ENCODE results near the gene ADRB1.

The ADRB1 gene

GRCh38 chr10:114026189-114027040 is 17.3 kb upstream of the ADRB1 start:
- no peak for DNase-seq

GRCh38 chr10:114027041-114027394 is 16.6 kb upstream of the ADRB1 start:
- no peak for DNase-seq

- DNase-seq = no peak
Observed at GRCh38 chr10:114027951-114028350, 15.7 kb upstream of the ADRB1 start.

GRCh38 chr10:114028425-114028824 is 15.2 kb upstream of the ADRB1 start:
- no peak for DNase-seq

DNA sequence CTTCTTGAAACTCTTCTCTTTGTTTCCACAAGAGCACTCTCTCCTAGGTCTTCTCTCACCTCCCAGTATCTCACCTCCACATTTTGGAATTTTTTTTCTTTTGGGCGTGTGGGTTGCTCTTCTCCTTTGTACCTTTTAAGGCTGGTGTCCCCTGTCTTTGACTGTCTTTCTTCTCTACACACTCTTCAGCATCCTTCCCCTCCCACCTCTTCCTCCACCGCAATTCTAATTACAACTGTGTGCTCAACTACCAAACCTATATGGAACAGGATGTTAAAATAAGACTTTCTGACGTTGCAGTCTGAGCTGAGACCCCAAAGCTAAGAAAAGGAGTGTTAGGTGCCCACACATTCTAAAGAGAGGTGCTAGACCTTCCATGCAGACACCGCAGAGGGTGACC is 14.0 kb upstream of the ADRB1 start:
- no peak for DNase-seq

DNA sequence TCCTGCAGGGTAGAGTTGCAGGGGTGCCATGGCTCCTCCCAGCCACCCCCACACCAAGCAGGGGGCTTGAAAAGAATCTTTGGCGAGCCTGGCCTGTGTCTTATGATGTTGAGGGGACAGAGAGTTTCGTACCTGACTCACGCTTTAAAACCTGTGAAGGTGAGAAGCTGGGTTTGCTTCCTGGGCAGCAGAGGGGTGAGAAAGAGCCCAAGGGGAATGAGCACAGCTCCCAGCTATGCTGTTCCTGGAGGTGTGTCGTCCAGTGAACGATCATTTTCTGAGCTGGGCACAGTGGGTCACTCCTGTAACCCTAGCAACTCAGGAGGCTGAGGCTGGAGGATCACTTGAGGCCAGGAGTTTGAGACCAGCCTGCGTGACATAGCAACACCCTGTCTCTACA is 13.5 kb upstream of the ADRB1 start:
- DNase-seq = no peak

DNA sequence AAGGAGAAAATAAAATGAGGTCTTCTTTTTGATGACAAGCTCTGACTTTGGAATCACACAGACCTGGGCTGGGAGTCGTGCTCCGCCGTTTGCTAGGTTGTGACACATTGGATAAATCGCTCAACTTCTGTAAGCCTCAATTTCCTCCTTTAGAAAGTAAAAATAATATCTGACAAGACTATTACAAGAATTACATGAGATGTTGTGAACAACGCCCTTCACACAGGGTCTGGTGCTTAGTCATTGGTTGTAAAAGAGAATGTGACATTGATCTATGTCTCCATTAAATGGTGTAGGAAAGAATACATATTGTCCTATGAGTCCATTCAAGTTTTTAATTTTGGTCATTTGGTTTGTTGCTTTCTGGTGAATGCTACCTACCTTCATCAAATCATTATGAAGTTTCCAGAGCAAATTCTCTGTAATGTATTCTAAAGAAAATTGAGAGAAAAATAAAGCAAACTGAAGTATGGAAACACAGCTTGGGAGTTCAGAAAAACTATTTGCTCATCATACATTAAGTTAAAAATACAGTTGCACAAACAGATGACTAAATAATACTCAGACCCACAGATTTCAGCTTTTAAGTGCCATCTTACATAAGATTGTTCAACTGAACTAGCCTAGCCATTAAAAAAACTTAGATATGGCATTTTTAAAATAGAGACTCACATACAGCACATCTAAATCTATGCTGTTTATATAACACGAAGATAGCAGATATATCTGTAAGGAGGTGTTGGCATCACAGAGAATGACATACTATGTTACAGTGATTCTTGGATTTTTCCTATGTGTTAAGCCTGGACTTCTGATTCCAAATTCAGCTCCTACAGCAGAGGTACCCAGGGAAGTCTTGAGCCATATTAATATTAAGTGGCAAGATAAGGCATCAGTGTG is 12.3 kb upstream of the ADRB1 start:
- no peak for DNase-seq

DNA sequence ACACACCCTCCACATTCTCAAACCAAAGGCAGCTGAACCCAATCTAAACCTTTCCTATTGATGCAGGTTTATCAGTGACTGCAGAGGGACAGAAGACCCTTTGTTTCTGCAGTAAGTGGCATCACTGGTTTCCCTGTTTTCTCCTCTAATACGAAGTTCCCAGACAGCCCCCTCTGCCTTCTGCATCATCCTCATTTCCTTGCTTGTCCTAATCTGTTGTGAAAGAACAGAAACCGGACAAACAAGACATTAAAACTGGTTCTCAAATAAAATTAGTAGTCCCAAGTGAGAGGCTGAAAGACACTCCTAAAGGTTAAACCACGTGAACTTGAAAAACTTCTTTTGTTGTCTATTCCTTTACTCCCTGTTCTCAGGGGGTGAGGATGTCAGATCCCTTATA is 10.1 kb upstream of the ADRB1 start:
- no peak for DNase-seq

GRCh38 chr10:114034923-114035645 is 8.6 kb upstream of the ADRB1 start:
- no peak for DNase-seq

GRCh38 chr10:114035791-114036190 is 7.9 kb upstream of the ADRB1 start:
- no peak for DNase-seq

DNA sequence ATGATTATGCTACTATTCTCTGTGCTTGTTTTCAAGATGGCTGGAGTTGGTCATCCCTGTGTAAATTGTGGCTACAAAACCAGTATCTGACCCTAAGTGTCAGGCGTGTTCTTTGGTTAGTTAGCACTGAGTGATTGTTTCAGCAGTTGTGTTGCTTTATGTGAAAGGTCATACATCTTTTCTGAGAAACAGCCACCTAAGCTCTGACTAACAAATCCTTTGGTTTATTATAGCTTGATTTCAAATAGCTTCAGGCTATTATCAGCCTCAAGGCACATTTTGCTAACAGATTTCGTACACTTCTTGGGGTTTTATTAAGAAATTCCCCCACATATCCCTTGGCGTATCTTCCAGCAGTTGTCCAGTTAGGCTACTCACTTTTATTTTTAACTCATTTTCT is 4.8 kb upstream of the ADRB1 start:
- DNase-seq = no peak

- no peak for DNase-seq
Observed at GRCh38 chr10:114041166-114041565, 2.5 kb upstream of the ADRB1 start.

GRCh38 chr10:114042895-114043531 is 653 bp upstream of the ADRB1 start:
- DNase-seq = no peak

GRCh38 chr10:114044247-114045135 is 825 bp downstream of the ADRB1 start:
- no peak for DNase-seq

GRCh38 chr10:114045136-114046086 is 1.7 kb downstream of the ADRB1 start:
- DNase-seq = no peak

DNA sequence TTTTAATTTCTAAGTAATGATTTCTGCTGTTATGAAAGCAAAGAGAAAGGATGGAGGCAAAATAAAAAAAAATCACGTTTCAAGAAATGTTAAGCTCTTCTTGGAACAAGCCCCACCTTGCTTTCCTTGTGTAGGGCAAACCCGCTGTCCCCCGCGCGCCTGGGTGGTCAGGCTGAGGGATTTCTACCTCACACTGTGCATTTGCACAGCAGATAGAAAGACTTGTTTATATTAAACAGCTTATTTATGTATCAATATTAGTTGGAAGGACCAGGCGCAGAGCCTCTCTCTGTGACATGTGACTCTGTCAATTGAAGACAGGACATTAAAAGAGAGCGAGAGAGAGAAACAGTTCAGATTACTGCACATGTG is 2.4 kb downstream of the ADRB1 start:
- no peak for DNase-seq

DNA sequence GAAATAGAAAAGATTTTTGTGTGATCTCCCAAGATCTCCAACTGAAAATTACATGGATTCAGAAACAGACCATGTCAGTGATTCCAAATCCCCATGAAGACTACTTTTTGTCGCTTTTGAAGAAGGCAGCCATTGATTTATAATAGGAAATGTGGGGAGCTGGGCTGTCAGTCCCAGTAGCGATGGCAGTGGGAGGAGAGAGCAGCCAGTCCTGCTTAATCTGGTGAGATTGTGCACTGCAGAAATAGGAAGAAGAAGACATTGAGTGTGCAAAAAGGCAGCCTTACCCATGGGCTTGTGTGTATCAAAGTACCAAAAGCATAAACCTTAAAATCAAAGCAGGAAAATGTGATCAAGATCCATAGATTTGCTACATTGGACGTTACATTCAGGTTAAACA is 4.8 kb downstream of the ADRB1 start:
- DNase-seq = no peak

GRCh38 chr10:114051714-114052113 is 8.0 kb downstream of the ADRB1 start:
- no peak for DNase-seq

DNA sequence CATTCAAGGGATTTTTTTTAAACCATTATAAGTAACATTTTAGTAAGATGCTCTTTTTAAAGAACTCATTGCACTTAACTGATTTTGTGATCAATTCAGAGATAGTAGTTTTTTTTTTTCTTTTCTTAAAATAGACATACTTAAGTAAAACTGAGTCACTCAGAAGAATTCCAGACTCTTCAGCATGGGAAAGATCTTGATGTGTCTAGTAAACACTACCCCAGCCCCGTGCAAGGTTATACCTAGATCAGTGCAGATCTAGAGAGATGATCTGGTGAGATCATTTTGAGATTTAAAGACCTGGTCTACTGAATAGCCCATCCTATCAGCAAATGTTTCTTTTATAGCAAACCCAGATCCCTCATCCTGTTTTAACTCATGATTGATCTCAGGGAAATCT is 8.6 kb downstream of the ADRB1 start:
- no peak for DNase-seq

GRCh38 chr10:114053946-114054345 is 10.3 kb downstream of the ADRB1 start:
- DNase-seq = no peak

DNA sequence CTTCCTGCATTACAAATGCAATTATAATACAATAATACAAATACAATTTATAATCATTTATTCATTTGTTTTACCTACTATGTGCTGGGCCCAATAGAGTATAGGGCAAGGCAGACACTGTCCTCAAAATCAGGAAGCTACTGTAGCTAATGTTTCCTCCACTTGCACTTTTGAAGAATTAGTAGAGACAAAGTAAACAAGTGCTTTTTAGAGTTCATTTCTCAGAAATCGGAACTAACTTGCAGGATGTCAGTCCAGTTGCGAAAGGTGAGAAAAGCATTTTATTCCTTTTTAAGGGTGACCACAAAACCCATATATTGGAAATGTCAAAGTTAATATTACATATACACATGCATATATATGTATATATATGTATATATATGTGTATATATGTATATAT is 14.2 kb downstream of the ADRB1 start:
- DNase-seq = no peak

Data from activated T-cell treated with anti-CD3 and anti-CD28 coated beads for 4 hours (primary cell).